ENCODE measurements around the gene COPRS.

Gene COPRS

DNA sequence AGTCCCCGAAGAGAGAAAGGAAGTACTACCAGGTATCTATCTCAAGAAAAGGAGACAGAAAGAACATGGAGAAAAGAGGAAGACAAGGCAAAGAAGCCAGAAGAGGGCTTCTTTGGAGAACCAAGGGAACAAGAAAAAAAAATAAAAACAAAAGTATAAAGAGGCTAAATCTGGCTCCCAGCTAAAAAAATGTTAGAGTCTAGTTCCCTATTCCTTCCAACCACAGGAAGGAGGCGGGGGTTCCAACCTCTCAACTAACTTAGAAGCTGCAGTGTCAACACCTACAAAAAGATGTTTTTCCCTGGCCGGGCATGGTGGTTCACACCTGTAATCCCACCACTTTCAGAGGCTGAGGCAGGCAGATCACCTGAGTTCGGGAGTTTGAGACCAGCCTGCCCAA, 29.1 kb upstream of the COPRS start:
- ChIA-PET CTCF (no interaction called here), POLR2A (no interaction called here)
- no peak for DNase-seq (ENCODE audit: extremely low spot score)
- no peak for TF ChIP-seq NFRKB (IDR thresholded peaks at IDR 0.05)
- no peak for TF ChIP-seq ZNF384 (IDR thresholded peaks at IDR 0.05)
- TF ChIP-seq FOXA1 (IDR thresholded peaks at IDR 0.05): no peak
- no peak for TF ChIP-seq CTBP1 (IDR thresholded peaks at IDR 0.05; ENCODE audit: borderline replicate concordance)
- no peak for TF ChIP-seq ELF4 (IDR thresholded peaks at IDR 0.05)
- TF ChIP-seq, protein P1, sequence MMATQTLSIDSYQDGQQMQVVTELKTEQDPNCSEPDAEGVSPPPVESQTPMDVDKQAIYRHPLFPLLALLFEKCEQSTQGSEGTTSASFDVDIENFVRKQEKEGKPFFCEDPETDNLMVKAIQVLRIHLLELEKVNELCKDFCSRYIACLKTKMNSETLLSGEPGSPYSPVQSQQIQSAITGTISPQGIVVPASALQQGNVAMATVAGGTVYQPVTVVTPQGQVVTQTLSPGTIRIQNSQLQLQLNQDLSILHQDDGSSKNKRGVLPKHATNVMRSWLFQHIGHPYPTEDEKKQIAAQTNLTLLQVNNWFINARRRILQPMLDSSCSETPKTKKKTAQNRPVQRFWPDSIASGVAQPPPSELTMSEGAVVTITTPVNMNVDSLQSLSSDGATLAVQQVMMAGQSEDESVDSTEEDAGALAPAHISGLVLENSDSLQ (IDR thresholded peaks at IDR 0.05): no peak
- no peak for TF ChIP-seq L3MBTL2 (conservative IDR thresholded peaks at IDR 0.05)
- TF ChIP-seq FOXM1 (IDR thresholded peaks at IDR 0.05; ENCODE audit: borderline replicate concordance): no peak
- TF ChIP-seq TARDBP (IDR thresholded peaks at IDR 0.05): no peak
- no peak for TF ChIP-seq HDGF (IDR thresholded peaks at IDR 0.05; ENCODE audit: borderline replicate concordance)
- TF ChIP-seq BHLHE40 (IDR thresholded peaks at IDR 0.05; ENCODE audit: borderline replicate concordance): no peak
- TF ChIP-seq SUZ12 (IDR thresholded peaks at IDR 0.05): no peak
- no peak for TF ChIP-seq SP1 (IDR thresholded peaks at IDR 0.05)
- TF ChIP-seq LEF1 (IDR thresholded peaks at IDR 0.05; ENCODE audit: borderline replicate concordance): no peak
- no peak for TF ChIP-seq FOXK2 (IDR thresholded peaks at IDR 0.05)
- no peak for TF ChIP-seq ARNT (IDR thresholded peaks at IDR 0.05)

- POLR2A ChIA-PET: interaction anchor here (3.5 kb wide), 1 partner anchor 18 kb away, joined by 15 read pairs; the partner anchor contains the start of gene UTP6
- TF ChIP-seq BHLHE40 (IDR thresholded peaks at IDR 0.05; ENCODE audit: borderline replicate concordance): no peak
- TF ChIP-seq TARDBP (IDR thresholded peaks at IDR 0.05): no peak
- TF ChIP-seq L3MBTL2 (conservative IDR thresholded peaks at IDR 0.05): no peak
- TF ChIP-seq ELF4 (IDR thresholded peaks at IDR 0.05): no peak
- no peak for TF ChIP-seq ZNF384 (IDR thresholded peaks at IDR 0.05)
- TF ChIP-seq FOXM1 (IDR thresholded peaks at IDR 0.05; ENCODE audit: borderline replicate concordance): no peak
- TF ChIP-seq NFRKB (IDR thresholded peaks at IDR 0.05): no peak
- no peak for TF ChIP-seq FOXA1 (IDR thresholded peaks at IDR 0.05)
- DNase-seq (ENCODE audit: extremely low spot score): no peak
- CTCF ChIA-PET: no interaction called here
Measured at GRCh38 chr17:31882571-31882970, 23.5 kb upstream of the COPRS start.

GRCh38 chr17:31880311-31880710, 21.3 kb upstream of the COPRS start:
- ChIA-PET CTCF (interaction anchor here (0.6 kb wide), 1 partner anchor 19 kb away, joined by 3 read pairs; no protein-coding TSS in a partner anchor), POLR2A (interaction anchor here (1.1 kb wide), 1 partner anchor 21 kb away, joined by 4 read pairs; the partner anchor contains the start of gene UTP6)
- TF ChIP-seq L3MBTL2 (conservative IDR thresholded peaks at IDR 0.05) (no peak), LEF1 (IDR thresholded peaks at IDR 0.05; ENCODE audit: borderline replicate concordance) (no peak), BHLHE40 (IDR thresholded peaks at IDR 0.05; ENCODE audit: borderline replicate concordance) (no peak), FOXK2 (IDR thresholded peaks at IDR 0.05) (no peak), ZNF384 (IDR thresholded peaks at IDR 0.05) (no peak), ARNT (IDR thresholded peaks at IDR 0.05) (no peak), TARDBP (IDR thresholded peaks at IDR 0.05) (no peak), FOXM1 (IDR thresholded peaks at IDR 0.05; ENCODE audit: borderline replicate concordance) (no peak), SP1 (IDR thresholded peaks at IDR 0.05) (no peak), SUZ12 (IDR thresholded peaks at IDR 0.05) (no peak), CTBP1 (IDR thresholded peaks at IDR 0.05; ENCODE audit: borderline replicate concordance) (no peak), FOXA1 (IDR thresholded peaks at IDR 0.05) (no peak), HDGF (IDR thresholded peaks at IDR 0.05; ENCODE audit: borderline replicate concordance) (no peak), NFRKB (IDR thresholded peaks at IDR 0.05) (no peak), ELF4 (IDR thresholded peaks at IDR 0.05) (no peak)
- TF ChIP-seq, protein P1 (IDR thresholded peaks at IDR 0.05): no peak
- DNase-seq (ENCODE audit: extremely low spot score): no peak

GRCh38 chr17:31878703-31879073, 19.6 kb upstream of the COPRS start:
- no peak for DNase-seq (ENCODE audit: extremely low spot score)
- POLR2A ChIA-PET: no interaction called here
- no peak for TF ChIP-seq ELF4 (IDR thresholded peaks at IDR 0.05)
- no peak for TF ChIP-seq SUZ12 (IDR thresholded peaks at IDR 0.05)
- TF ChIP-seq, protein P1 (IDR thresholded peaks at IDR 0.05): no peak
- no peak for TF ChIP-seq CTBP1 (IDR thresholded peaks at IDR 0.05; ENCODE audit: borderline replicate concordance)
- TF ChIP-seq FOXA1 (IDR thresholded peaks at IDR 0.05): no peak
- TF ChIP-seq NFRKB (IDR thresholded peaks at IDR 0.05): no peak
- TF ChIP-seq SP1 (IDR thresholded peaks at IDR 0.05): no peak
- no peak for TF ChIP-seq ZNF384 (IDR thresholded peaks at IDR 0.05)
- CTCF ChIA-PET: no interaction called here

DNA sequence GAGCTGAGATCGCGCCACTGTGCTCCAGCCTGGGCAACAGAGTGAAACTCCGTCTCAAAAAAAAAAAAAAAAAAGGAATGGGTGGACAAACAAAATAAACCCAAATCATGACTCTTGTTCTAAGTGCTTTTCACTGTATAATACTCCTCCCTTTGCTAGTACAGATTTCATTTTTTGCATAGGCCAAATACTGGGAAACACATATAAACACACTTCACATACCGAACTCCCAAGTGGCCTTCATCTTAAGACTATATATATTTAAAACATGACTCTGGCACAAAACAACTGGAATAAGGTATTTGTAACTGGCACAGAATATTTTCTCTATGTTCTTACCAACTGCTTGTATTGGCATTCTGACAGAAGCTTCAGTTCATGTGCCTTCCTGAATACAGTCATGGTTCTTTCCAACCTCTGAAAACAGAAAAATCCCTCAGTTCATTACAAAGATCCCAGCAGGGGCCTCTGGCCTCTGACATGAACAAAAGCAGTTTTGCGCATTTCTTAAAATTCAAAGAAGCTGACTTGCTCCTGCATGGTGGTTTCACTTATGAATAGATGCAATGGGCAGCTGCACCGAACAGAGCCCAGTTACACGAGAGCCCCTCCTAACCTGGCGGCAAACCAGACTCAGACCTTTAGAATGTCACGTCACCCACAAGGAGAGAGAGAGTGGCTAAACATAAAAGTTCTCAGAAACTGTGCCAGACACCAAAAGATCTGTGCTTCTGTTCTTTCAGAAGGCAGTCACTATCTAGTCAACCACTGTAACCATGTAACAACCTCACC, 19.1 kb upstream of the COPRS start:
- no peak for TF ChIP-seq HDGF (IDR thresholded peaks at IDR 0.05; ENCODE audit: borderline replicate concordance)
- TF ChIP-seq ARNT (IDR thresholded peaks at IDR 0.05): no peak
- TF ChIP-seq TARDBP (IDR thresholded peaks at IDR 0.05): no peak
- TF ChIP-seq FOXA1 (IDR thresholded peaks at IDR 0.05): no peak
- no peak for TF ChIP-seq SP1 (IDR thresholded peaks at IDR 0.05)
- TF ChIP-seq CTBP1 (IDR thresholded peaks at IDR 0.05; ENCODE audit: borderline replicate concordance): no peak
- TF ChIP-seq LEF1 (IDR thresholded peaks at IDR 0.05; ENCODE audit: borderline replicate concordance): no peak
- no peak for TF ChIP-seq NFRKB (IDR thresholded peaks at IDR 0.05)
- TF ChIP-seq, protein P1 (IDR thresholded peaks at IDR 0.05): no peak
- no peak for TF ChIP-seq SUZ12 (IDR thresholded peaks at IDR 0.05)
- no peak for TF ChIP-seq FOXK2 (IDR thresholded peaks at IDR 0.05)
- no peak for TF ChIP-seq ELF4 (IDR thresholded peaks at IDR 0.05)
- TF ChIP-seq L3MBTL2 (conservative IDR thresholded peaks at IDR 0.05): no peak
- no peak for TF ChIP-seq FOXM1 (IDR thresholded peaks at IDR 0.05; ENCODE audit: borderline replicate concordance)
- no peak for TF ChIP-seq BHLHE40 (IDR thresholded peaks at IDR 0.05; ENCODE audit: borderline replicate concordance)
- no peak for TF ChIP-seq ZNF384 (IDR thresholded peaks at IDR 0.05)
- no peak for DNase-seq (ENCODE audit: extremely low spot score)
- ChIA-PET POLR2A (no interaction called here), CTCF (no interaction called here)
